Chondrocyte (in vitro differentiated cells): Measurements from ENCODE around the gene PIP4P1. TPM values are rescaled to one million over a fixed set of nuclear protein-coding genes. Genes with fewer than 3 reads are reported as not detected.

ENCODE experiments used
- DNase-seq: peaks from one replicate; pipeline ENCODE4 v3.0.0; 2021; ENCODE audit warnings: mixed read lengths, low spot score
- H3K27ac Mint-ChIP-seq: one replicate; pipeline ENCODE4 v1.8.0; 2021; ENCODE audit warnings: mild to moderate bottlenecking, moderate library complexity, mixed read lengths; ENCODE audit not compliant: unreplicated experiment
- H3K27me3 Mint-ChIP-seq: 2 replicates; pipeline ENCODE4 v1.8.0; 2021; ENCODE audit warnings: low read depth, mixed read lengths
- H3K36me3 Mint-ChIP-seq: 2 replicates; pipeline ENCODE4 v1.8.0; 2021; ENCODE audit warnings: low read depth, mixed read lengths
- H3K4me1 Mint-ChIP-seq: 2 replicates; pipeline ENCODE4 v1.8.0; 2021; ENCODE audit warnings: low read depth, mild to moderate bottlenecking, mixed read lengths
- H3K4me3 Mint-ChIP-seq: one replicate; pipeline ENCODE4 v1.8.0; 2021; ENCODE audit warnings: mild to moderate bottlenecking, moderate library complexity, mixed read lengths; ENCODE audit not compliant: unreplicated experiment
- H3K9me3 Mint-ChIP-seq: 2 replicates; pipeline ENCODE4 v1.8.0; 2021; ENCODE audit warnings: low read depth, mixed read lengths
- total RNA-seq: library from RNA; stranded (reverse); gene quantifications from 3 replicates; pipeline ENCODE4 v1.2.1, GENCODE V29; 2021
- TF ChIP-seq, protein P1 (sequence below): fragments of 200-600 bp; sonication (generic); IDR thresholded peaks from 2 replicates; pipeline ENCODE4 v1.5.0; 2021; ENCODE audit warnings: antibody characterized with exemption, mild to moderate bottlenecking, moderate library complexity

PIP4P1 gene
- total RNA-seq, 1 donor from 2014 or later = 36.9 TPM

DNA sequence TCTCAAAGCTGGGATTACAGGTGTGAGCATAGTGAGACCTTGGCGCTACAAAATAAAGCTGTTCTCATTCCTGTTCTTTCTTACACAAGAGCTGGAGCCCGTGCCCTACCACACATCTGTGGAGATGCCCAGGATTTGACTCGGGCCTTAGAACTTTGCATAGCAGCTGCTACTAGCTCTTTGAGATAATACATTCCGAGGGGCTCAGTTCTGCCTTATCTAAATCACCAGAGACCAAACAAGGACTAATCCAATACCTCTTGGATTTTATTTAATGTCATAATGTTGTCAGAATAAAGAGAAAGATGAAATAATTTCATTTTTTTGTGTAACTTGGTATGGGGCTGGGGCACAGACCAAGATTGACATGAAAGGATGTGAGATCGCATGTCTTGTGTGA is 15.5 kb upstream of the PIP4P1 start:
- TF ChIP-seq, protein P1, sequence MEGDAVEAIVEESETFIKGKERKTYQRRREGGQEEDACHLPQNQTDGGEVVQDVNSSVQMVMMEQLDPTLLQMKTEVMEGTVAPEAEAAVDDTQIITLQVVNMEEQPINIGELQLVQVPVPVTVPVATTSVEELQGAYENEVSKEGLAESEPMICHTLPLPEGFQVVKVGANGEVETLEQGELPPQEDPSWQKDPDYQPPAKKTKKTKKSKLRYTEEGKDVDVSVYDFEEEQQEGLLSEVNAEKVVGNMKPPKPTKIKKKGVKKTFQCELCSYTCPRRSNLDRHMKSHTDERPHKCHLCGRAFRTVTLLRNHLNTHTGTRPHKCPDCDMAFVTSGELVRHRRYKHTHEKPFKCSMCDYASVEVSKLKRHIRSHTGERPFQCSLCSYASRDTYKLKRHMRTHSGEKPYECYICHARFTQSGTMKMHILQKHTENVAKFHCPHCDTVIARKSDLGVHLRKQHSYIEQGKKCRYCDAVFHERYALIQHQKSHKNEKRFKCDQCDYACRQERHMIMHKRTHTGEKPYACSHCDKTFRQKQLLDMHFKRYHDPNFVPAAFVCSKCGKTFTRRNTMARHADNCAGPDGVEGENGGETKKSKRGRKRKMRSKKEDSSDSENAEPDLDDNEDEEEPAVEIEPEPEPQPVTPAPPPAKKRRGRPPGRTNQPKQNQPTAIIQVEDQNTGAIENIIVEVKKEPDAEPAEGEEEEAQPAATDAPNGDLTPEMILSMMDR = no peak
- Mint-ChIP-seq H3K27me3 (no peaks in the 10 kb centered on the region), H3K9me3 (no peaks in the 10 kb centered on the region), H3K4me1 (peaks cover 1% of the 10 kb centered on the region), H3K27ac (no peak overlapping the region), H3K4me3 (no peak overlapping the region), H3K36me3 (peaks cover 41% of the 10 kb centered on the region)
- no peak for DNase-seq

DNA sequence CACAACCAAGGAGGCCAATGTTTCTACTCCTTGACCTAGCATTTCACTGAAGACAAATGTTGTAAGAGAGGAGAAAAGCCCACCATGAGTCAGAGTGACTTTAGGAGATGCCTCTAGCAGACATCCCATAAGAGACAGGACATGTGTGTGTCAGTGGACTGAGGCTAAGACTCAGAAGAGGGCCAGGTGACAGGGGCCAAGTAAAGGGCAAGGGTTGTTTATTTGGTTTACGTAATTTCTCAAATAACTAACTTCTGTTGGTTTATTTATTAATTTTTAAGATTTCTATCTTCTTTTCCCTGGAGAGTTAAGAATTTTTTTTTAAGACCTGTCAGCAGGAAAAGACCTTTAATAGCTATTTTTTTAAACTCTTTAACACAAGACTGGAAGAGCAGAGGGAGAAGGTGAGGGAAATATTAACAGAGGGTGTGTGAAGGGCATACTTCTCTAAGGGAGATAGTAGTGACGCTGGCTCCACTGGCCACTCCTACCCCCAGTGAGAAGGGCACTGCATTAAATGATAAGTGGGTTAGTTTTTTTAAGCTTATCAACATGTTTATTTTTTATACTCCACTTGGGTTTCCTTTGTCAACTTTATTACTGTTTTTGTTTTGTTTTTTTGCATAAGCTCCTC is 11.4 kb upstream of the PIP4P1 start:
- Mint-ChIP-seq H3K4me3 (no peak overlapping the region), H3K27ac (no peak overlapping the region), H3K27me3 (no peaks in the 10 kb centered on the region), H3K36me3 (peaks cover 41% of the 10 kb centered on the region), H3K4me1 (peaks cover 26% of the 10 kb centered on the region), H3K9me3 (no peaks in the 10 kb centered on the region)
- DNase-seq = no peak
- TF ChIP-seq, protein P1 = no peak

DNA sequence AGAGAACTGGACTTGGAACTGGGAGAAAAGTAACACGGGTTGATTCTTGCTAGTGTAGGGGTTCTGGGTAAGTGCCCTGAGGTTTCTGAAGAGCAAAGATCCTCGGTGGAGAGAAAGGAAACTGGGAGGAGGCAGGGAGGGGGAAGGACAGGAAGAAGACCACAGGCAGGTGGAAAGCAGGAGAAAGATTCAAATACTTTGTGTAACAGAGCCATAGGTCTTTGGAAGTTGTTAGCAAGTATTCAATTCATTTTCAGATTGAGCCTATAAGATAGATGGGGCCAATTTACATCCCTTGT is 9.3 kb upstream of the PIP4P1 start:
- Mint-ChIP-seq H3K4me3 (peak overlapping the region; percentile 99), H3K27me3 (peaks cover 3% of the 10 kb centered on the region), H3K36me3 (peaks cover 25% of the 10 kb centered on the region), H3K4me1 (peaks cover 26% of the 10 kb centered on the region), H3K9me3 (no peaks in the 10 kb centered on the region), H3K27ac (peak overlapping the region; percentile 98)
- TF ChIP-seq, protein P1 = no peak
- DNase-seq = no peak

DNA sequence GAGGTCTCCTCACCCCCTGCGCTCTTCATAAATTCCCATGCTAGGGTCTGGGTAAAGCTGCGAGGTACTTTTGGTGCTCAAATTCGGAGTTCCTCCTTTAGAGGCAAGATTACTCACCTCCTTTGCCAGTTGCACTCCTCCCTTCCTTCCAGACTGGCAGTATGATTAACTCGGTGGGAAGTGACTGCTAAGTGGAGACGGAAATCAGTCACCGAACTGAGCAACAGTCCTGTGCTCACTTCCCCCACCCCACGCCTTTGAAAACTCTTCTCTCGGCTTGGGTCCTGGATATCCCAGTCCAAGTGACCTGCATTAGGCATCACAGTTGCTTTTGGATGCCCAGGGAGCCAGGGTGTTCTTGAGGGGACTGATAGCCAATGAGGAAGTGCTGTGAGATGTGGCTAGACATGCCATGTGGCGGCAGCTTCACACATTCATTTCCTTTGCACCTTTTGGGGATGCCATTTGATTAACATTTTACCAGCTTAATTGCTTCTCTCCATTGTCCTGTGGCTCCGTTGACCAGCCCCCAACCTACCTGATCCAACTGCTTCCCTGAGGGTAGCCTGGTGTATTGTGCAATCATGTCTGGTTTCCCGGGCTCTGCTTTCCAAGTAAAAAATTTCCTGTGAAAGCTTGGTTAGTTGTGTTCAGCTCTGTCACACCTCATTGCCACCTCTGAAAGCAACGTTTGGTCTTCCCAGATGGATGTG is 8.8 kb upstream of the PIP4P1 start:
- TF ChIP-seq, protein P1 = no peak
- Mint-ChIP-seq H3K27me3 (peaks cover 3% of the 10 kb centered on the region), H3K27ac (peak overlapping the region; percentile 98), H3K9me3 (no peaks in the 10 kb centered on the region), H3K4me1 (peaks cover 26% of the 10 kb centered on the region), H3K4me3 (peak overlapping the region; percentile 99), H3K36me3 (peaks cover 20% of the 10 kb centered on the region)
- DNase-seq = no peak

DNA sequence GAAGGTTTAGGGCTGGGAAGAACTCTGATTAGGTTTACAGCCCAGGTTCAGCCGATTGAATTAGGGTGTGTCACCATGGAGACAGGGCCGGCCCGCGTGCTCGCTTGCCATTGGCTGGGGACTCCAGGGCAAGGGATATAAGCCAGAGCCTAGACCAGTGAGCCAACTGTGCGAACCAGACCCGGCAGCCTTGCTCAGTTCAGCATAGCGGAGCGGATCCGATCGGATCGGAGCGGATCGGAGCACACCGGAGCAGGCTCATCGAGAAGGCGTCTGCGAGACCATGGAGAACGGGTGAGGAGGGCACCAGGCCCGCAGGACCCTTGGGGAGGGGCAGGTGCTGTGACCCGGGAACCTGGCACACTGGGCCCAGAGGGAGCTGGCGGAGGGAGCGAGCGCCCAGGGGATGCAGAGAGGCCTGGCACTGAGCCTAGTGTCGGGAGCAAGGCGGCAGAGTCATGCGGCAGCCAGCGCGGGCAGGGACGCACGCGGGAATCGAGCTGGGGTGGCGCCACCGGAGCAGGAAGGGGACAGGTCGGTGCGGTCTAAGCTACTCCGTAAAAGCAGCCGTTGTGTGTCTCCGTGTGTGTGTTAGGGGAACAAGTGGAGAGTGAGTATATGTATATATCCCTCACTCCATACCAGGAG is 8.1 kb upstream of the PIP4P1 start, which contains the start of gene PNP:
Gene PNP, plus strand, starts transcription at position 165 of the 648 bp plus-strand sequence. Its CDS starts 119 bp downstream, at position 284.
- no peaks in the 10 kb centered on the region for H3K9me3 Mint-ChIP-seq
- peaks cover 3% of the 10 kb centered on the region for H3K27me3 Mint-ChIP-seq
- peaks cover 26% of the 10 kb centered on the region for H3K4me1 Mint-ChIP-seq
- H3K27ac Mint-ChIP-seq = peak within 1 kb of the TSS; percentile 98
- no peak for DNase-seq
- TF ChIP-seq, protein P1 = no peak
- peak within 1 kb of the TSS; percentile 99 for H3K4me3 Mint-ChIP-seq
- peaks cover 13% of the 10 kb centered on the region for H3K36me3 Mint-ChIP-seq
